ENCODE data around the gene HMG20A. TPM values are rescaled to one million over a fixed set of nuclear protein-coding genes. Genes with fewer than 3 reads are reported as not detected.

Gene HMG20A
- total and polyA plus RNA-seq, 7 donors, result 9.7 to 38.3 (median 29.3) TPM

GRCh38 chr15:77482570-77482969 is 61.9 kb downstream of the HMG20A start:
- H3K27ac ChIP-seq, result peak overlapping the region; percentile 68
- H3K27me3 ChIP-seq (ENCODE audit: insufficient read depth in 3 of 3, low read length in 2 of 3), result no peaks in the 10 kb centered on the region
- WGBS, 3 donors, result 50 to 57% (median 52%) methylated on average over 2 of the region's 2 CpGs
- no peaks in the 10 kb centered on the region for H3K9me3 ChIP-seq
- H3K36me3 ChIP-seq (ENCODE audit: insufficient read depth in 1 of 2, low read depth in 1 of 2), result peaks cover 7 to 49% of the 10 kb centered on the region in 2 donors
- ATAC-seq, result no peak
- peaks cover 55% of the 10 kb centered on the region for H3K4me1 ChIP-seq
- H3K4me3 ChIP-seq, result no peak overlapping the region
- no peak for DNase-seq
- TF ChIP-seq CTCF (IDR thresholded peaks at IDR 0.05), result no peak
- intact Hi-C loops (cut with DNase I), result loop anchor here in 1 of 2 donors (5.0 kb wide), 2 partner anchors 45 to 60 kb away; partner anchors contain the start of genes HMG20A and PEAK1

- H3K4me1 ChIP-seq, result peaks cover 55% of the 10 kb centered on the region
- intact Hi-C loops (cut with DNase I), result loop anchor here in 1 of 2 donors (5.0 kb wide), 2 partner anchors 46 to 61 kb away; partner anchors contain the start of genes HMG20A and PEAK1
- ATAC-seq, result no peak
- H3K27ac ChIP-seq, result no peak overlapping the region
- no peaks in the 10 kb centered on the region for H3K9me3 ChIP-seq
- H3K4me3 ChIP-seq, result no peak overlapping the region
- peaks cover 7 to 42% of the 10 kb centered on the region in 2 donors for H3K36me3 ChIP-seq (ENCODE audit: insufficient read depth in 1 of 2, low read depth in 1 of 2)
- no peak for TF ChIP-seq CTCF (IDR thresholded peaks at IDR 0.05)
- 31 to 54% (median 50%) methylated on average over 1 of the region's 1 CpG for WGBS, 3 donors
- DNase-seq, result no peak
- no peaks in the 10 kb centered on the region for H3K27me3 ChIP-seq (ENCODE audit: insufficient read depth in 3 of 3, low read length in 2 of 3)
Observed at GRCh38 chr15:77483425-77484140, 62.9 kb downstream of the HMG20A start.

- H3K4me1 ChIP-seq, result peaks cover 55% of the 10 kb centered on the region
- no peak overlapping the region for H3K27ac ChIP-seq
- H3K27me3 ChIP-seq (ENCODE audit: insufficient read depth in 3 of 3, low read length in 2 of 3), result no peaks in the 10 kb centered on the region
- TF ChIP-seq CTCF (IDR thresholded peaks at IDR 0.05), result no peak
- H3K4me3 ChIP-seq, result no peak overlapping the region
- intact Hi-C loops (cut with DNase I), result loop anchor here in 1 of 2 donors (5.0 kb wide), 3 partner anchors 48 to 138 kb away; partner anchors contain the start of genes HMG20A and PEAK1
- DNase-seq (no peak), ATAC-seq (no peak)
- H3K36me3 ChIP-seq (ENCODE audit: insufficient read depth in 1 of 2, low read depth in 1 of 2), result peaks cover 7 to 27% of the 10 kb centered on the region in 2 donors
- no peaks in the 10 kb centered on the region for H3K9me3 ChIP-seq
Observed at GRCh38 chr15:77484994-77485393, 64.3 kb downstream of the HMG20A start.

- peak overlapping the region; percentile 68 for H3K27ac ChIP-seq
- H3K4me3 ChIP-seq, result no peak overlapping the region
- TF ChIP-seq CTCF (IDR thresholded peaks at IDR 0.05), result no peak
- H3K36me3 ChIP-seq (ENCODE audit: insufficient read depth in 1 of 2, low read depth in 1 of 2), result peaks cover 7 to 24% of the 10 kb centered on the region in 2 donors
- WGBS, 3 donors, result 33 to 37% (median 36%) methylated on average over 7 of the region's 7 CpGs
- H3K4me1 ChIP-seq, result peaks cover 52% of the 10 kb centered on the region
- H3K9me3 ChIP-seq, result no peaks in the 10 kb centered on the region
- no peak for DNase-seq
- intact Hi-C loops (cut with DNase I), result loop anchor here in 1 of 2 donors (5.0 kb wide), 1 partner anchor 140 kb away; no protein-coding TSS in a partner anchor
- no peaks in the 10 kb centered on the region for H3K27me3 ChIP-seq (ENCODE audit: insufficient read depth in 3 of 3, low read length in 2 of 3)
- peak; percentile 73 to 90 (median 88) for ATAC-seq
Observed at GRCh38 chr15:77486542-77487468, 66.1 kb downstream of the HMG20A start.

Measured in psoas muscle (tissue), 8 donors.